A549 (cell line): ENCODE data around the gene REC114.

ENCODE experiments used
- CBX2 ChIP-seq: fragments of 200-600 bp; sonication (generic); IDR thresholded peaks from 2 replicates; pipeline ENCODE4 v1.6.1; 2016; ENCODE audit warnings: low read depth, mild to moderate bottlenecking, borderline replicate concordance
- EP300 ChIP-seq, 2 experiments: fragments of >200 bp; sonication (Bioruptor Twin); formaldehyde crosslinking; IDR thresholded peaks; 2 replicates in 1 of 2; 3 replicates in 1 of 2; pipeline ENCODE4 v1.6.1; 2016 to 2017
- ESRRA ChIP-seq: fragments of 150-350 bp; IDR thresholded peaks from 2 replicates; pipeline ENCODE4 v1.6.1; 2014; ENCODE audit warnings: mild to moderate bottlenecking, low read length, borderline replicate concordance
- HDAC2 ChIP-seq: fragments of 200-600 bp; sonication (generic); IDR thresholded peaks from 2 replicates; pipeline ENCODE4 v1.6.1; 2016
- JUNB ChIP-seq: fragments of >200 bp; sonication (Bioruptor Twin); formaldehyde crosslinking; IDR thresholded peaks from 2 replicates; pipeline ENCODE4 v1.6.1; 2016
- PHF8 ChIP-seq: fragments of 200-600 bp; sonication (generic); IDR thresholded peaks from 2 replicates; pipeline ENCODE4 v1.6.1; 2016; ENCODE audit warnings: low read depth, mild to moderate bottlenecking, antibody characterized with exemption, moderate library complexity, borderline replicate concordance
- POLR2A ChIP-seq: IDR thresholded peaks from 2 replicates; pipeline ENCODE4 v1.6.1; 2012; ENCODE audit warnings: mild to moderate bottlenecking, low read length
- RAD21 ChIP-seq, 2 experiments: fragments of >200 bp in 1 of 2; sonication (Bioruptor Twin) in 1 of 2; formaldehyde crosslinking in 1 of 2; IDR thresholded peaks in 1 of 2; conservative IDR thresholded peaks in 1 of 2; 2 replicates in 1 of 2; 3 replicates in 1 of 2; pipeline ENCODE4 v1.6.1; 2012 to 2018; ENCODE audit warnings: inconsistent platforms in 1 of 2
- TF ChIP-seq, protein P1 (sequence below): fragments of >200 bp; sonication (Bioruptor Twin); formaldehyde crosslinking; IDR thresholded peaks from 3 replicates; pipeline ENCODE4 v1.5.1; 2016
- TF ChIP-seq, protein P2 (sequence below): fragments of >200 bp; sonication (Bioruptor Twin); formaldehyde crosslinking; IDR thresholded peaks from 3 replicates; pipeline ENCODE4 v1.6.1; 2016
- TF ChIP-seq, protein P3 (sequence below): IDR thresholded peaks from 2 replicates; pipeline ENCODE4 v1.6.1; 2012
- TF ChIP-seq, protein P4 (sequence below): fragments of 150-350 bp; IDR thresholded peaks from 2 replicates; pipeline ENCODE4 v1.6.1; 2014; ENCODE audit warnings: low read depth, mild to moderate bottlenecking, low read length

DNA sequence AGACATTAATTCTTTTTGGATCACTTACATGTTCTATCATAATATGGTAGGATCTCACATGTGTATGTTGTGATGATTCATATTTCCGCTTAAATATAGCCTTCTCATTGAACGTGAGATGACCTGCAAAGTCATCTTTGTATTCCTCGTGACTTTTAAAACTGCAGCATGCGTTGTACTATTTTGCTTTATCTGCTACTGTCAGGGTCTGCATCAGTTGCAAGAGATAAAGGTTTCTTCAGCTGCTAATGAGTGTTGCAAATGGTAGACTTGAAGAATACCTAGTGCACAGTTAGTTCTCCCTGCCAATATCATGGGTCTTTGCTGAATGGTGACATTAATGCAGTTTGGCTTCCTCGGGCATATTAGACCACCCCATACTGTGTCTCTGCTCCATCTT, 31.8 kb downstream of the REC114 start:
- TF ChIP-seq, protein P1, sequence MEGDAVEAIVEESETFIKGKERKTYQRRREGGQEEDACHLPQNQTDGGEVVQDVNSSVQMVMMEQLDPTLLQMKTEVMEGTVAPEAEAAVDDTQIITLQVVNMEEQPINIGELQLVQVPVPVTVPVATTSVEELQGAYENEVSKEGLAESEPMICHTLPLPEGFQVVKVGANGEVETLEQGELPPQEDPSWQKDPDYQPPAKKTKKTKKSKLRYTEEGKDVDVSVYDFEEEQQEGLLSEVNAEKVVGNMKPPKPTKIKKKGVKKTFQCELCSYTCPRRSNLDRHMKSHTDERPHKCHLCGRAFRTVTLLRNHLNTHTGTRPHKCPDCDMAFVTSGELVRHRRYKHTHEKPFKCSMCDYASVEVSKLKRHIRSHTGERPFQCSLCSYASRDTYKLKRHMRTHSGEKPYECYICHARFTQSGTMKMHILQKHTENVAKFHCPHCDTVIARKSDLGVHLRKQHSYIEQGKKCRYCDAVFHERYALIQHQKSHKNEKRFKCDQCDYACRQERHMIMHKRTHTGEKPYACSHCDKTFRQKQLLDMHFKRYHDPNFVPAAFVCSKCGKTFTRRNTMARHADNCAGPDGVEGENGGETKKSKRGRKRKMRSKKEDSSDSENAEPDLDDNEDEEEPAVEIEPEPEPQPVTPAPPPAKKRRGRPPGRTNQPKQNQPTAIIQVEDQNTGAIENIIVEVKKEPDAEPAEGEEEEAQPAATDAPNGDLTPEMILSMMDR: no peak
- no peak for TF ChIP-seq POLR2A
- TF ChIP-seq EP300 (IDR thresholded peaks at IDR 0.05): no peak
- no peak for TF ChIP-seq JUNB
- no peak for TF ChIP-seq CBX2
- no peak for TF ChIP-seq HDAC2
- no peak for TF ChIP-seq PHF8
- TF ChIP-seq, protein P2, sequence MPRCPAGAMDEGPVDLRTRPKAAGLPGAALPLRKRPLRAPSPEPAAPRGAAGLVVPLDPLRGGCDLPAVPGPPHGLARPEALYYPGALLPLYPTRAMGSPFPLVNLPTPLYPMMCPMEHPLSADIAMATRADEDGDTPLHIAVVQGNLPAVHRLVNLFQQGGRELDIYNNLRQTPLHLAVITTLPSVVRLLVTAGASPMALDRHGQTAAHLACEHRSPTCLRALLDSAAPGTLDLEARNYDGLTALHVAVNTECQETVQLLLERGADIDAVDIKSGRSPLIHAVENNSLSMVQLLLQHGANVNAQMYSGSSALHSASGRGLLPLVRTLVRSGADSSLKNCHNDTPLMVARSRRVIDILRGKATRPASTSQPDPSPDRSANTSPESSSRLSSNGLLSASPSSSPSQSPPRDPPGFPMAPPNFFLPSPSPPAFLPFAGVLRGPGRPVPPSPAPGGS: no peak
- TF ChIP-seq RAD21 (conservative IDR thresholded peaks at IDR 0.05 in 1 of 2, IDR thresholded peaks at IDR 0.05 in 1 of 2): no peak
- TF ChIP-seq ESRRA: no peak
- TF ChIP-seq, protein P3, sequence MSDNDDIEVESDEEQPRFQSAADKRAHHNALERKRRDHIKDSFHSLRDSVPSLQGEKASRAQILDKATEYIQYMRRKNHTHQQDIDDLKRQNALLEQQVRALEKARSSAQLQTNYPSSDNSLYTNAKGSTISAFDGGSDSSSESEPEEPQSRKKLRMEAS: no peak
- TF ChIP-seq, protein P4, sequence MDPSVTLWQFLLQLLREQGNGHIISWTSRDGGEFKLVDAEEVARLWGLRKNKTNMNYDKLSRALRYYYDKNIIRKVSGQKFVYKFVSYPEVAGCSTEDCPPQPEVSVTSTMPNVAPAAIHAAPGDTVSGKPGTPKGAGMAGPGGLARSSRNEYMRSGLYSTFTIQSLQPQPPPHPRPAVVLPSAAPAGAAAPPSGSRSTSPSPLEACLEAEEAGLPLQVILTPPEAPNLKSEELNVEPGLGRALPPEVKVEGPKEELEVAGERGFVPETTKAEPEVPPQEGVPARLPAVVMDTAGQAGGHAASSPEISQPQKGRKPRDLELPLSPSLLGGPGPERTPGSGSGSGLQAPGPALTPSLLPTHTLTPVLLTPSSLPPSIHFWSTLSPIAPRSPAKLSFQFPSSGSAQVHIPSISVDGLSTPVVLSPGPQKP: no peak
